ENCODE measurements around the gene MLLT3.

DNA sequence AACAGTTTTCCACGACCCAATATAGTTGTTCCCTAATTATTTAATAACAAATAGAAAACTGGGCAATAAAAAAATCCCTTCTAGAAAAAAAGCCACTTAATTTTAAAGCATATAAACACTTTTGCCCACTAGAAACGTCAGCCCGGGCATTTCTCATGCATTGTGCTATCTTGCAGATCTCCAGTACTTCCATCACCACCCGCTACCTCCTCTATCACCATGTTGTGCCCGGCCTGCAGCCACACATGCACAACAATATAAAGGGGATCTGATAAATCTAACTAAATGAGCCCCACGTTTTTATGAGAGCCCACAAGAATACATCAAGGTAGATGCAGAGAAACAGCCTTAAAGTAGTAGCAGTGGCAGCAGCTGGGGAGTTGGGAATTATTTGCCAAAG lies 272.7 kb downstream of the MLLT3 start:
- TF ChIP-seq, protein P1, sequence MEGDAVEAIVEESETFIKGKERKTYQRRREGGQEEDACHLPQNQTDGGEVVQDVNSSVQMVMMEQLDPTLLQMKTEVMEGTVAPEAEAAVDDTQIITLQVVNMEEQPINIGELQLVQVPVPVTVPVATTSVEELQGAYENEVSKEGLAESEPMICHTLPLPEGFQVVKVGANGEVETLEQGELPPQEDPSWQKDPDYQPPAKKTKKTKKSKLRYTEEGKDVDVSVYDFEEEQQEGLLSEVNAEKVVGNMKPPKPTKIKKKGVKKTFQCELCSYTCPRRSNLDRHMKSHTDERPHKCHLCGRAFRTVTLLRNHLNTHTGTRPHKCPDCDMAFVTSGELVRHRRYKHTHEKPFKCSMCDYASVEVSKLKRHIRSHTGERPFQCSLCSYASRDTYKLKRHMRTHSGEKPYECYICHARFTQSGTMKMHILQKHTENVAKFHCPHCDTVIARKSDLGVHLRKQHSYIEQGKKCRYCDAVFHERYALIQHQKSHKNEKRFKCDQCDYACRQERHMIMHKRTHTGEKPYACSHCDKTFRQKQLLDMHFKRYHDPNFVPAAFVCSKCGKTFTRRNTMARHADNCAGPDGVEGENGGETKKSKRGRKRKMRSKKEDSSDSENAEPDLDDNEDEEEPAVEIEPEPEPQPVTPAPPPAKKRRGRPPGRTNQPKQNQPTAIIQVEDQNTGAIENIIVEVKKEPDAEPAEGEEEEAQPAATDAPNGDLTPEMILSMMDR (IDR thresholded peaks at IDR 0.05; ENCODE audit: insufficient read depth, low read length, poor library complexity, severe bottlenecking), result no peak
- TF ChIP-seq EZH2phosphoT487 (conservative IDR thresholded peaks at IDR 0.05; ENCODE audit: low read length), result no peak

Data from SU-DHL-6 (cell line).